EH (cell line): ENCODE data around the gene UBE2Q1.

ENCODE experiments used
- DNase-seq: peaks from one replicate; pipeline ENCODE4 v3.0.0-alpha.2; 2015; ENCODE audit warnings: low read depth

The UBE2Q1 gene

GRCh38 chr1:154557939-154558719 lies at the start of gene UBE2Q1:
Gene UBE2Q1, minus strand, starts transcription at chr1:154558662. Its CDS starts 109 bp downstream, at chr1:154558553.
- peak; percentile 53 for DNase-seq

- DNase-seq, result peak; percentile 97
Measured at GRCh38 chr1:154607609-154608396, 49.3 kb upstream of the UBE2Q1 start, which contains the start of gene ADAR. Gene ADAR, minus strand, starts transcription at chr1:154608186. Its CDS starts 180 bp downstream, at chr1:154608006.

DNA sequence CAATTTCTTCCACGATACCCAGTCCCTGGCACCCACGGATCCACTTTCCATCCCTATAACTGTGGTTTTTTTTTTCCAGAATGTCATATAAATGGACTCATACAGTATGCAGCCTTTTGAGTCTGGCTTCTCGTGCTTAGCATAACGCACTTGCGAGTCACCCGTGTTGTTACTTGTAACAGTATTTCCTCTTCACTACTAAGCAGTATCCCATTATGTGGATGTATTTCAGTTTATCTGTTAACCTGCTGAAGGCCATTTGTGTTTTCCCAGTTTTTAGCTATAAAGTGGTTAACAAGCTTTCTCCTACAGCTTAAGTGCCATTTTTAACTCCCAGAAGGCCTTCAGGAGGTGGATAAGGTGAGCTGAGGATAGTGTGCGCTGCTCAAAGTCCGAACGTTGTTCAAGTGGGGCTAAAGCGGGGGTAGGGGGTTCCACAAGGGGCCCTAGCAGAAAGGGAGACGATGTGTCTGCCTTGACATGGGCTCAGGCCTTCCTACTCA lies 48.7 kb upstream of the UBE2Q1 start:
- peak; percentile 74 for DNase-seq

GRCh38 chr1:154605534-154605933 lies 47.1 kb upstream of the UBE2Q1 start:
- DNase-seq, result no peak

DNA sequence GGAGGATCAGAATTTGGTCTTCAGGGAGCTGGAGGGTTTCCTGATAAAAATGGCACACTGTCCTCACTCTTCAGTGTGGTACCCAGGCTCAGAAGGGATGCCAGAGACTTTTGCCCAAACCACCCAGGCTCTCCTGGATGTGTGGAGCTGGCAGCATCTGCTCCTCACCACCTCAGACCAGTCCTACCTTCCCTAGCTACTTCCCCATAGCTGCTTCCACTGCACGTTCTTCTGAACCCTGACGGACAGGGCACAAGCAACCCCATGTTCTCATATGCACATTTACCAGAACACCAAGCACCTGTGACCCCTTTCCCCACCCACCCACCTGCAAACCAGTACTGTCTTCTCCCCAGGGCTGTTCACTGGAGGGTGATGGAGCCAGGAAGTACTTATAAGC lies 44.9 kb upstream of the UBE2Q1 start:
- no peak for DNase-seq

DNA sequence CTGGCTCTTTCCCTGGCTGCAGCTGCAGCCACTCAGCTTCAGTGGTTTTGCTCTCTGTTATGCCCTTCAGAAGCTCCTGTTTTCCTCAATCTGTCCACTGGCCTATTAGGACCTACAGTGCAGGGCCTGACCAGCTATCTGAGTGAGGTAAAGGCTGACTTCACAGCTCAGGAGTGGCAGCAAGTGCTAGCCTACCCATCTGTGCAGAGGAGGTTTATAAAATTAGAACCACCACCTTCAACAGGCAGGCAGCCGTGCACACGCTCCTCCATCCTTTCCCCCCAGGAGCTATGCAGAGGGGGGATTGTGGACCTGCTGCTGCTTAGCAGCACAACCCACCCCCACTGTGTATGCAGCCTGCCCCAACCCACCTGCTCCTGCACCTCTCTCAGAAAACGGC lies 41.2 kb upstream of the UBE2Q1 start:
- no peak for DNase-seq

DNA sequence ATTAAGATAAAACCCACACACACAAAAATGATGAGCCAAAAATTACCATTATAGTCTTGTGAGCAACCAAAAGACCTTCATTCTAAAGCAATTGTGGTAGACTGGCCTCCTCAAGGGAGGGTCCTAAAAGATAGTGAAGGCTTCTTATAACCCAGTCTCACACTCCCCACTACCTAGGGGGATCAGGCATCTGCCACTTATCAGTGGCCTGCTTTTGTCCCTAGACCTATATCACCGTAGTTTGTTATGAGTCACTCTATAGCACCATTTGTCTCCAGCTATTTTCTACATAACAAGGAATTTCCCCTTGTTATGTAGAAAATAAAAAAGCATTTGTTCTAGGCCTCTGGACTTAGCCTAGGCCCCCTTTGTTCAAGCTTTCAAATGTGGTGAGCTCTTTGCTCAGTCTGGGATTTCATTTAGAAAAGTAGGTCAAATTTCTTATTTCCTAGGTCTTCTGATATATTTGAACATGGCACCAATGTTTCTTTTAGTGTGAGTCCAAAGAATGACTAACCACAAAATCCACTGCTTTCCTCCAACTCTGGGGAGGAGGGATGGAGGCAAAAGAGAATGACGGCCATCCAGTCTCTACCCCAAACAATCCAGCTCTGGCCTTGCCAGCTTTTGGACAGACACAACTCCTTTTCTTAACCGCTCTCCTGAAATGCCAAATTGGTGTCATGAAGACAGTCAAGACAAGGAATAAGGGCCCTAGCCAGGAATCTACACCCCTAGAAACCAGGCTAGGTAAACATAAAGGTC lies 40.6 kb upstream of the UBE2Q1 start:
- no peak for DNase-seq

GRCh38 chr1:154595621-154596020 lies 37.2 kb upstream of the UBE2Q1 start:
- peak; percentile 37 for DNase-seq

GRCh38 chr1:154594811-154595210 lies 36.3 kb upstream of the UBE2Q1 start:
- DNase-seq, result no peak

DNA sequence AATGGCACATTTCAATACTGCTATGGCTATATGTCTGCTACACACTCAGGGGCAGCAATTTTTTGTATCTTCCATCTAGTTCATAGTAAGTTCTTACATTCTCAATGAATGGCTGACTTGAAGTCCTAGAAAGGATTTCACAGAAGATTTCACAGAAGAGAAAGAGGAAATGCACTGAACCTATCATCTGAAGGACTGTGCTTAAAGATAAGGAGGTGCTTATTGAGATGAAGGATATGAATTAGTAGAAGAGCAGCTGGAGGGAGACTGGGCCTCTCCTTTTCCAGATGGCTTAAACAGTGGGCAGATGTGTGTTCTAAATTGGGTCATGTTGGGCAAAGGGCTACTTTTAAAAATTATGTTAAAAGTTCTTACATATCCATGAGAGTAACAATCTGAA lies 34.9 kb upstream of the UBE2Q1 start:
- no peak for DNase-seq

DNA sequence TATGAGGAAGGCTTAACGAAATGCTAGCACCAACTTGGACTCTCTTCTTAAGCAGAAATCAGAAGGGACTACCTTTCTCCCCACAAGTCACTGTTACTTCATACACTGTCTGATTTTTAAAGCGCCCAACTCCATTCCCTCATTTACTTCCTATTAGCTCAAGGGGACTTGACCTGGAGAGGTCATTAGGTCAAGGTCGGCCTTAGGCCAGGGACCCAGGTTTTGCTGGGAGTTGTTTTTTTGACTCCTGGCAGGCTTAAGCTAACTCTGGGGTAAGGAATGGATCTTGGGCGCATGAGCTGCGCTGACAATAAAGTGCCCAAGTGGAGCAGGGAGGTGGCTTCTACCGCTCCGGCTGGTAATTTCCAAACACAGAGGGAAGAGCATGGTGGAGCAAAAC lies 32.7 kb upstream of the UBE2Q1 start:
- no peak for DNase-seq

DNA sequence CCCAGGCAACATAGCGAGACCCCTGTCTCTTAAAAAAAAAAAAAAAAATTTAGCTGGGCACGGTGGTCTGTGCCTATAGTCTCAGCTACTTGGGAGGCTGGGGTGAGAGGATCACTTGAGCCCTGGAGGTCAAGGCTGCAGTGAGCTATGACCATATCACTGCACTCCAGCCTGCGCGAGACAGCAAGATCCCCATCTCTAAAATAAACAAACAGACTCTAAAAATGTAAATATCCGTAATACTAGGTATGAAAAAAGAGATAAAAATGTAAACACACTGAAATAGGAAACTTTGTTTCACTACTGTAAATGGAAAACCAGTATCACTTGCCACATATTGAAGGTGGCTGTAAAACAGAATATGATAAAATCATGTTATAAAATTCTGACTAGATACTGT lies 32.3 kb upstream of the UBE2Q1 start:
- no peak for DNase-seq

- DNase-seq, result no peak
Measured at GRCh38 chr1:154589780-154590179, 31.3 kb upstream of the UBE2Q1 start.

DNA sequence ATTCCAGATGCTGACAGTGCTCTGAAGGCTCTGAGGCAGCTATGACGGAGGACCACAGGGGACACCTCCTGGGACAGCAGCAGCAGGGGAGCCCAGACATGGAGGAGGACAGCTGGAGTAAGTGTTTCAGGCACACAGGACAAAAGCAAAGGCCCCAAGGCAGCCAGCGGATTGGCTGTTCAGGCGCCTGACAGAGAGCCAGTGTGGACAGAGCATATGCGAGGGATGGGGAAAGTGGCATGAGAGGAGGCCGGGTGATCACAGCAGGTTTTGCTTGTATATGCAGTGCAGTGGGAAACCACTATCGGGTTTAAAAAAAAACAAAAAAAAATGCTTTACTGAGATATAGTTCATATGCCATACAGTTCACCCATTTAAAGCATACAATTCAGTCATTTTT lies 28.2 kb upstream of the UBE2Q1 start:
- DNase-seq, result no peak

DNA sequence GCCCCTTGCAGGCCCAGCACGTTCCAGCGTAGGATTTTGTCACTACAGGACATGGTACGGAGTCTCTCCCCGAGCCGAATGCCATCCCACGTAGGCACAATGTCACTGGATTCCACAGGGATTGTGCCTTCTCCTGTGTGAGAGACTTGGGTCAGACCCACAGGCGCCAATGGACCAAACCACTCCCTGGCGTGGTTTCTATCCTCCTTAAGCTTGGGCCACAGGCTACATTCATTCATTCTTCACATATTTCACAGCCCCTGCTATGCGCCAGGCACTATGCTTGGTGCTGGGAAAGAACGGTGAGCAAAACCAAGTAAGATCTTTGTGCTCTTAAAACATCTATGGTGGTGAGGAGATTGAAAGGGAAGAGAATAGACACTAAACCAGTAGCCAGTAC lies 27.8 kb upstream of the UBE2Q1 start:
- DNase-seq, result peak; percentile 34

DNA sequence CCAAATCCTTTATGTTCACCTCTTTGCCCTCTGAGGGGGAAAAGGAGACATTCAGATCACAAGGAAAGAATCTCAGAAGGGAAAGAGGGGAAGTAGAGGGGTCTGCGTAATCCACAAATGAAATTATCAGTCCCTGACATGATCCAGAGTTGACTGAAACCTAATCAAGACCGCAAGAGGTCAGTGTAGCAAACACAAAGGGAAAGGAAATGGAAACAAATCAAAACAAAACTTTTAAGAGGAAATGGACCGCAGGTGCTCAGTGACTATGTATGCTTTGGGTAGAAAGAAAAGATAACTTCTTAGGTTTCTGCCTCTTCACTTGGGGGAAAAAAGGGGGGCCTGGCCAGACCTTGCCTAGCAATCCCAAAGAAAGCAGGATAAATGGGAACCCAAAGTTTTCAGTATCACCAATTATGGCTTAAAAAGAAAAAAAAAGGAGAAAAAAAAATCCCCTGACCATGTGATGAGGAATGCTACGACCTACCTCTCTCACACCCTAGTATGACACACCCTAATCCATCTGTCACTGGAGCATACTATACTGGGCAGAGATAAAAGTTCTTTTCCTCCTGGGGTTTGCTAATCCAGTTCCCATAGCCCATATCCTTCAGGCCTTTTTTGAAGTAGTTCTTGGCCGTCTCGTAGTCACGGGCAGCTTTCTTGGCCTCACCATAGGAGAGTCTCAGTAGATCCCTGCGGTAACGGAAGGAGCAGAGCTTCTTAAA lies 26.0 kb upstream of the UBE2Q1 start:
- DNase-seq, result no peak

- DNase-seq, result peak; percentile 58
Measured at GRCh38 chr1:154583773-154584172, 25.3 kb upstream of the UBE2Q1 start.

- no peak for DNase-seq
Measured at GRCh38 chr1:154582885-154583284, 24.4 kb upstream of the UBE2Q1 start.

DNA sequence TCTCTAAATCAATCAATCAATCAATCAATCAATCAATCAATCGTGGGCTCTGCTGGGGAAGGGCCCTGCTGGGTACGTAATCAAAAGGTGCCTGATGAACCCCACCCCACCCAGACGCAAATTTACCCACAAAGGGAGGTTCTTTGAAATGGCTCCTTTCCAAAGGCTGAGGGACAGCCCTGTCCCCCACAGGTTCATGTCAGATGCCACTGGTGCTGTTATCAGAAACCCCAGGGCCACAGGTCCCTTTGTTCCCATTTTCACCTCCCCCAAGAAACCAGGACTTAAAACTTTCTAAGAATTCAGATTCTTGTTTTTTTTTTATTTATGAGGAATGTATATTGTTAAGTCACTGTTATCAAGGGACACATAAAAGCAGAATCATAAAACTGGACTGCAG lies 23.3 kb upstream of the UBE2Q1 start:
- DNase-seq, result no peak

- no peak for DNase-seq
Measured at GRCh38 chr1:154579374-154579773, 20.9 kb upstream of the UBE2Q1 start.

DNA sequence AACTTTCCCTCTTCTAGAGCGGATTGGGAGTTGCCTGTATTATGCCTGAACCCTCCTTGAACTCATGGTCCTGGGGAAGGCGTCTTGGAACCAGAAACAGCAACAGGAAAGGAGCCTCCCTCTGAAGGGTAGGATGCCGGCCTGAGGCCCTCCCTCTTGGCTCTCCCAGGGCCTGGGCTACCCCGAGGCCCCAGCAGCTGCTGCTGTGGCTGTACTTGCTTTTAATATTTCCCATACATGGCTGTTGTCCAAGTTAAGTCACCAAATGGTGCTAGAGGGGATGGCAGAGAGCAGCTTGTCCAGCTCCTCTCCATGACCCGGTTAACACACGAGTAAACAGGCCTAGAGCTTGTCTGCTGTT lies 19.6 kb upstream of the UBE2Q1 start:
- no peak for DNase-seq
